H54 (cell line): ENCODE measurements around the gene C1orf105.
"Not testable (repeated sequence)": the region's sequence is repeated elsewhere in the genome, so short reads cannot be mapped to it uniquely, and the experiment has no call there.

ENCODE experiments used
- DNase-seq: peaks from one replicate; pipeline ENCODE4 v3.0.0; 2011; ENCODE audit warnings: low spot score, mixed read lengths; ENCODE audit not compliant: insufficient read length
- FAIRE-seq: peaks from 3 replicates; lab custom pipeline; 2011; peaks lifted over from hg19 to GRCh38; lab: Jason Lieb, UNC
- POLR2A ChIP-seq: IDR thresholded peaks from 2 replicates; pipeline ENCODE4 v1.6.1; 2011; ENCODE audit warnings: low read depth, mild to moderate bottlenecking, low read length

The C1orf105 gene, protein sequence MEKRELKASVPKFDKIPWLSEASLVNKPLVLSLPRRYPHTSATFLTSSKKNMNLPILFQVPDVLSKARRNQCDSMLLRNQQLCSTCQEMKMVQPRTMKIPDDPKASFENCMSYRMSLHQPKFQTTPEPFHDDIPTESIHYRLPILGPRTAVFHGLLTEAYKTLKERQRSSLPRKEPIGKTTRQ

GRCh38 chr1:172420385-172420784 lies at the start of gene C1orf105:
TSS of gene C1orf105 (plus strand) at chr1:172420685. CDS start at chr1:172420886, 201 bp downstream.
- no peak for FAIRE-seq
- DNase-seq, result no peak
- TF ChIP-seq POLR2A, result no peak

- FAIRE-seq, DNase-seq: not testable (repeated sequence)
These were observed 48.8 kb upstream of the C1orf105 start for GRCh38 chr1:172371646-172372045.

DNA sequence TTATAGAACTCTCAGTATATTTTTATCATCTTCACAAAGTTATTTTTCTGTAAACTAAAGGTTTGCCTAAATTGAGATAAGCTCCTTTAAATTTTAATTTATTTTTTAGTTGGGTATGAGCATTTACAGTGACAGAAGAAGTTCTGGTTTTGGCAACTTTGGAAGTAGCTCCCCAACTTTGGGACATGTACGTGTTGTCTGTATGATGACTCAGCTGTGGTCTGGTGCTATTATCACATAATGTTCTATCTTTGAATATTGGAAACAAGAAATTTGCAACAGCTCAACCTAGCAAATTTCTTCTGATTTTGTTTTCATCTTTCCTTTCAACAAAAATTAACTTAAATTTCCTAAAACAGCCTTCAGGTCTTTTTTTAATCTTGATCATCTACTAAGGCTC lies 46.6 kb upstream of the C1orf105 start:
- FAIRE-seq (peak; percentile 20), DNase-seq (no peak)
- no peak for TF ChIP-seq POLR2A

GRCh38 chr1:172375211-172375631 lies 45.3 kb upstream of the C1orf105 start:
- no peak for FAIRE-seq
- no peak for TF ChIP-seq POLR2A
- no peak for DNase-seq

- DNase-seq (no peak), FAIRE-seq (no peak)
- no peak for TF ChIP-seq POLR2A
These were observed 44.1 kb upstream of the C1orf105 start for GRCh38 chr1:172376431-172376830.

DNA sequence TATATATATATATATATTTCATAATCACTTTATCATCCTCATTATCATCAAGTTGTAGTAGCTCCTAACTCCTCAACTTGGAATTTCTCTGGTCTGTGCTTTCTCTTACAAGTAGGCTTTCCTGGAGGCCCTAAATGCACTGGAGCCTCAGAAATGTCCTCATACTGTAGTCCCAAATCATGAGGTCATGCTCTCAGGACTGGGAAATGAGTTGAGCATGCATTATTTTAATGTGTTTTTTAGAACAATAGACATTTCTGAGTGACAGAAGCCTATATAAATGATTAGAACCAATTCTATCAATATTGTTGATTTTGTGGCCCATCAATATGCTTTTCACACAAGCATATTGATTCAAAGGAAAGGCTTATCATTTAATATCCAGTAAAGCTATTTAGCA lies 42.9 kb upstream of the C1orf105 start:
- DNase-seq (no peak), FAIRE-seq (no peak)
- no peak for TF ChIP-seq POLR2A

DNA sequence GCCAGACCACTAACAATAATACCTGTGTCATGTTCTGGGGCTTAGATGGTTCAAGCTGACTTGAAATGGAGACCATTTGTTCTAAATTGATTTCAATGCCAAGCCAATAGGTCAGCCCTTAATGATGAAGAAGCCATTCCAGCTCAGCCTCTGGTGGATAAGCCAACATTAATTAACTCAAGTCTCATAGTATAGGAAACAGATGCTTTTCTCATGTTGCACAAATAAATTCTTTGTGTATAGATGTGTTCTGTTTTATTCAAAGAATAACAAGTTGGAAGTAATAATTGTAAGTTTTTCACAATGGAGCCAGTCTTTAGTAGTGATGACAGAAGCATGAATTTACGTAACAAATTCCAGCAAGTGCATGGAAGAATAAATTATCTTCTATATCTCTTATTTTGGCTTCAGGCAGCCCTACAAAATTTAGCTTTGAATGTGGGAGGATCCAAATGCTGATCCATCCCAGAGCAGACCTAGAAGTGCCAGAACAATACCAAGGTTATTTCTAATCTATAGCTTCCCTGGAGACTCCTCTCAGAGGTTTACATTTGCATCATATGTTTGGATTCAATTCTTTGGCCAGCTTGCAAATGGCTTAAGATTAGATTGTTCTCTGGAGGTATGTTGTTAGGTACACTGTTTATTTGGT lies 42.2 kb upstream of the C1orf105 start:
- no peak for FAIRE-seq
- TF ChIP-seq POLR2A, result no peak
- DNase-seq, result no peak

GRCh38 chr1:172380441-172381244 lies 39.8 kb upstream of the C1orf105 start:
- DNase-seq, result no peak
- no peak for FAIRE-seq
- no peak for TF ChIP-seq POLR2A

GRCh38 chr1:172381946-172382345 lies 38.5 kb upstream of the C1orf105 start:
- DNase-seq (no peak), FAIRE-seq (no peak)
- no peak for TF ChIP-seq POLR2A

- no peak for DNase-seq
- no peak for FAIRE-seq
- TF ChIP-seq POLR2A, result no peak
These were observed 38.1 kb upstream of the C1orf105 start for GRCh38 chr1:172382406-172382805.

GRCh38 chr1:172382990-172383389 lies 37.5 kb upstream of the C1orf105 start:
- no peak for TF ChIP-seq POLR2A
- DNase-seq, result no peak
- no peak for FAIRE-seq

DNA sequence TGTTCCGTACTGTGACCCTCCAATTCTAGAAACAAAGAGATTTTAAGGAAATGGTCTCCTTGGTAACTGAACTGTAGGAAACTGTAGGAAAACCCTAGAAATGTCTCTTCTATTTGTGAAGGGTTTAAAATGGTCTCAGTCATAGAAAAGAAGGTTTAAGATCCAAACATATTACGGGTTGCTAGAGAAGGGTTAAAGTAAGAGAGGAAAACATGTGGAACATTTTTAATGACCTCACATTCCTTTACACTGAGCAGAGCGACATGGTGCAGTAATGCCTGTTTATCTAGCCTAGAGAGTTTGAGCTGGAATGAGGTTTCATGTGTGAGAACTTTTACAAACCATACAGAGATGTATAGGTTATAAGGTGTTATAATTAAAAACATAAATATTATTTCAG lies 36.9 kb upstream of the C1orf105 start:
- TF ChIP-seq POLR2A, result no peak
- DNase-seq, result no peak
- FAIRE-seq, result peak; percentile 30

DNA sequence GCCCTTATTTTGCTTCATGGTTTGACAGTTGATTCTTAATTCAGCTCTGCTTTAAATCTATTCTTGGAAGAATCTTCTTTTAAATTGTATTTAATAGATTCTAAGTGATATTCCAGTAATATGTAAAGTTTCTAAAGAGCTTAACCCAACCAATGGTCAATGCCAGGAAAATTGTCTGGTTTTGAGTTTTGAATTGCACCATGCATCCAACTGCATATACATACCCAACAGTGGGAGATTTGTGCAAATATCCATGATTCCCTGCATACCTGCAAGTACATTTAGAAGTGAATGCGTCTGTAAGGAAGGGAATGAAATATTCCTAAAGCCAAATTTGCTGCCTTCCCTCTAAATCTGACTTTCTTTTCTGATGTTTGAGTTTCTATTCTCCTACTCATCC lies 35.8 kb upstream of the C1orf105 start:
- FAIRE-seq, result no peak
- DNase-seq, result no peak
- no peak for TF ChIP-seq POLR2A

GRCh38 chr1:172386046-172386445 lies 34.4 kb upstream of the C1orf105 start:
- FAIRE-seq (no peak), DNase-seq (no peak)

GRCh38 chr1:172388490-172388889 lies 32.0 kb upstream of the C1orf105 start:
- no peak for DNase-seq
- FAIRE-seq, result no peak
- no peak for TF ChIP-seq POLR2A

More at GRCh38 chr1:172386046-172386445, 34.4 kb upstream of the C1orf105 start:
- TF ChIP-seq POLR2A, result no peak
